T-helper 17 cell (primary cell): ENCODE data around the gene ELOVL5. TPM values are rescaled to one million over a fixed set of nuclear protein-coding genes. Genes with fewer than 3 reads are reported as not detected.

Experiments used
- ATAC-seq: fragments of 150-1000 bp; cut with Tn5 transposase; 2 replicates; pipeline ENCODE4 v1.10.0; 2021; ENCODE audit warnings: mild to moderate bottlenecking, moderate library complexity
- DNase-seq, 3 donors: peaks; one replicate each; pipeline versions ENCODE4 v3.0.0 to v3.0.0-alpha.2; 2020 to 2021
- H3K9me3 ChIP-seq: one replicate; pipeline ENCODE4 v1.7.0; 2013; ENCODE audit warnings: low read length, mild to moderate bottlenecking; ENCODE audit not compliant: control insufficient read depth, poor library complexity, severe bottlenecking
- H3K27ac Mint-ChIP-seq: one replicate; pipeline ENCODE4 v1.8.0; 2022; ENCODE audit warnings: mild to moderate bottlenecking, moderate library complexity, mixed read lengths
- H3K27me3 Mint-ChIP-seq: one replicate; pipeline ENCODE4 v1.8.0; 2022; ENCODE audit warnings: mixed read lengths
- H3K36me3 Mint-ChIP-seq: one replicate; pipeline ENCODE4 v1.8.0; 2022; ENCODE audit warnings: low read depth, mixed read lengths
- H3K4me1 Mint-ChIP-seq: one replicate; pipeline ENCODE4 v1.8.0; 2022; ENCODE audit warnings: mild to moderate bottlenecking, mixed read lengths
- H3K4me3 Mint-ChIP-seq: one replicate; pipeline ENCODE4 v1.8.0; 2022; ENCODE audit warnings: mild to moderate bottlenecking, moderate library complexity, mixed read lengths
- total RNA-seq, 4 donors: library from RNA in 2 of 4; stranded (reverse) in 2 of 4; gene quantifications; one replicate each; pipeline ENCODE4 v1.2.3 and lab custom pipeline; 2022 to 2026

Gene ELOVL5
- total RNA-seq, 2 donors from 2014 or later: 121 to 147 TPM

DNA sequence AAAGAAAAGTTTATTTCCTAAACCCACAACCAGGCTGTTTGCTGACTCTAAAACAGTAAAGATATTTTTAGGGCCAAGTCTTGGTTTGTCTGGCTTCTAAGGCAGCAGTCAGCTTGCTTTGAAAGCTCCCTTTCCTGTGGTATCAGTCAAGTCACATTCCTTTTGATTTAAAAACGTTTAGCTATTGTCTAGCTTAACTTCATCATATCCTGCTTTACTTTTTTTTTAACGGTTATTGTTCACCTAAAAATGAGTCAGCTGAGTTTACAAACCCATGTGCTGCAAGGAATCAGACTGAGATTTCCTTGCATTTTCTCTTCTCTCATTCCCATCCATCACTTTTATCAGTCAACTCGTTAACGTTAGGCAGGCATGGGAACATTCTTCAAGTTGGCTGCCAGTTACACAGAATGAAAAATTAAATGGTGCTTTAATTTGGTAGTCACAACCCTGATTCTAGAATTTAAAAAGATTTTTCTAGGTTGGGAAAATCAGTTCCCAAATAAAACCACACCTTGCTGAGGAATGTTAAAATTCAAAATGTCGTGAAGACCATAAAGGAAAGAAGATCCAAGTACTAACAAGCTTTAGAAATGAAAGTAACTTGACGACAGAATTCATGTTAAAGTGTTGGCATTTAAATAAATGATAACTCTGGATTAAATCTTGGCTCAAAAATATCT is 45.9 kb downstream of the ELOVL5 start:
- H3K9me3 ChIP-seq: no peaks in the 10 kb centered on the region
- Mint-ChIP-seq H3K36me3 (peaks cover 3% of the 10 kb centered on the region), H3K4me1 (peaks cover 70% of the 10 kb centered on the region), H3K4me3 (peak overlapping the region; percentile 89), H3K27ac (peak overlapping the region; percentile 97), H3K27me3 (no peaks in the 10 kb centered on the region)
- ATAC-seq: peak; percentile 64
- no peak for DNase-seq

DNA sequence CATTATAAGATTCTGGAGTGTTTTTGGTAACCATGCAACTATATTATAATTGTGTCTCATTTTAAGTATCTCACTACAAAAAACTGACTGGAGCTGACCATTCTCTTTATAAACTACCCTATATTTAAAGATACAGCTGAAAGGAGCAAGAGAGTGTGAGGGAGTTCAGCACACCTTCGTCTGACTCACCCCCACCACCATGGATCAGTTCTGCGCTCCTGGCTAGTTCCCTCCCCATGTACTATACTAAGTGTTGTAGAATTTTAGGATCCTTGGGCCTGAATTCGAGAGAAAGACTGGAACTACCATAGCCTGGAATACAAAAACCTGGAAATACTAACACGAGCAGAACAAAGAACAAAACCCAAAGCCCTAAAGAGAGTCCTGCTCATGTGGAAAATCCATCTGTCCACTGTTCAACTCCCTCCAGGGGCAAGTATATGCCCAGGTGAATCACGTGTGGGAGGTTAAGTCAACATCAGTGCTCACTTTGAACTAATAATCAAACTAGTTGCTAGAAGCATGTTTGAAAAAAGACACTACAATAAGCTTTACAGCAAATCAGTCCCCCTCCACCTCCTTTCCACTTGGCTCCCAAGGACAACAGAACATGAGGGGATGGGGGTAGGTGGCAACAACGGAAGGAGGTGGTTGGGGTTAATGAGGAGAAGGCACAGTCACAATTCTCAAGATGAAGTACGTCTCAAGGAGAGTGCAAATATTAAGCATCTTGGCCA is 46.8 kb downstream of the ELOVL5 start:
- H3K4me1 Mint-ChIP-seq: peaks cover 72% of the 10 kb centered on the region
- peak overlapping the region; percentile 87 for H3K4me3 Mint-ChIP-seq
- ATAC-seq (peak; percentile 2), DNase-seq (no peak)
- no peaks in the 10 kb centered on the region for H3K9me3 ChIP-seq
- peaks cover 3% of the 10 kb centered on the region for H3K36me3 Mint-ChIP-seq
- peak overlapping the region; percentile 97 for H3K27ac Mint-ChIP-seq
- no peaks in the 10 kb centered on the region for H3K27me3 Mint-ChIP-seq

DNA sequence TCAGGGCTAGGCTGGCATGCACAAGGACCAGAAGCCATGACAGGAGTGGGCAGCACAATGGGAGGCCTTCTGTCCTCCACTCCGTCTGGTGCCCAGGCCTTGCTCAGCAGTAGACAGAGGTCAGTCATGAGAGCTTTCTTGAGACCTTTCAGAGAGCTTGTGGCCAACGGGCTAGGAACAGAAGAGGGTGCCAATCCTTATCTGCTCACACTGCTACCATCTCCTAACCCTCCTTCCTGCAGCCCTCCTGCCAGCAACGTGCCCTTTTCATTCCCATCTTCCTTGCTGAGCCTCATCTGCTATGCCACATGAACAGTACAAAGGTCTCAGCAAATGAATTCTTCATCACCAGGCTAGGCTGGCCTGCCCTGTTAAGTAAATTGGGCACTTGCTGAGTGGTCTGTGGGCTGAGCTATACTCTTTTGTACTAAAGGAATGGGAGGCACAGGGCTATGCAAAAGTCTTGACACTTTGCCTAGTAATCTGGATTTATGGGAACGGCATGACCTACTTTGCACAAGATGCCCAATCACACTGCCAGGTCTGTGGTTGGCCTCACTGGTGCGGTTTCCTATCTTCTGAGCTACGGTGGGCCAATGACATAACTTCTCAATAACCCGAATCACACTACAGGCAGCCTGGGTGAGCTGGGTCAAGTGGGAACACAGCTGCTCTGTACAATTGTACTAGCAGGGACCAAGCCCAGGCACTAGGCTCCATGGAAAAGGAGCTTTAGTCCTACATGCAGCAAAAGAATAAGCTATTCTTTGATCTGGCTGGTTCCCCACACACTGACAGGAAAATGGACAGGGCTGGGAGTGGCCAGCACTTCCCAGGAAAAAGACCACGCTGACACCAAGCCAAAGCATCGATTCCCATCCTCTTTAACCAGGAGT is 47.8 kb downstream of the ELOVL5 start:
- Mint-ChIP-seq H3K36me3 (peaks cover 3% of the 10 kb centered on the region), H3K27ac (peak overlapping the region; percentile 97), H3K4me1 (peaks cover 72% of the 10 kb centered on the region), H3K4me3 (peak overlapping the region; percentile 87), H3K27me3 (no peaks in the 10 kb centered on the region)
- peak; percentile 64 for ATAC-seq
- DNase-seq: peak; percentile 36 to 54 (median 39)
- no peaks in the 10 kb centered on the region for H3K9me3 ChIP-seq

DNA sequence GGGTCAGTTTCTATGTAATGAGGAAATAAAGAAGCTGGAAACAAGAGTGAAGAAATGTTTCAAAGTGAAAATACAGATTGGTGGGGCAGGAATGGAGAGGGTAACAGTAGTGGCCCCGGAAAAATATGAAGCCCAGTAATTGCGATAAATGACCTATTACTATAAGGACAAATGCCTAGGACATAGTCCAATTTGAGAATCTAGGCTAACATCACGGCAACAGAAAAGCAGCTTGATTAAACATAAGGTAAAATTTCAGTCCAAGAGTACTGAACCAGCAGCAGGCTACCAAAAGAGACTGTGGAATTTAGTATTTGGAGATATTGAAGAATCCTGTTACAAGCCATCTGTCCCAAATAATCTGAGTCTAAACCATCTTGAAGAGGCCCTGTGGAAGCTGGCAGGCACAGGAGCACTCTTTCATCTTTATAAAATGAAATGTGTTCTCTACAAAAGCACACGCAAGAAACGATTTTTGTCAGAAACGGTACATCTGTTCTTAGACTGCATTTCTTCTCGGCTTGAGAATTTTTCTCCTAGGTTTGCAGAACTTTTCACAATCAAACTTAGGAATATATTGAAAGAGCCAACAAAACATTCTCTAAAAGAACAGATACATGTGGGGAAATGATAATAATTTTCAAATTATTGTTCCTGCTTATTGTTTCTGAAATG is 49.3 kb downstream of the ELOVL5 start:
- H3K4me3 Mint-ChIP-seq: peak overlapping the region; percentile 87
- peak overlapping the region; percentile 97 for H3K27ac Mint-ChIP-seq
- no peaks in the 10 kb centered on the region for H3K27me3 Mint-ChIP-seq

DNA sequence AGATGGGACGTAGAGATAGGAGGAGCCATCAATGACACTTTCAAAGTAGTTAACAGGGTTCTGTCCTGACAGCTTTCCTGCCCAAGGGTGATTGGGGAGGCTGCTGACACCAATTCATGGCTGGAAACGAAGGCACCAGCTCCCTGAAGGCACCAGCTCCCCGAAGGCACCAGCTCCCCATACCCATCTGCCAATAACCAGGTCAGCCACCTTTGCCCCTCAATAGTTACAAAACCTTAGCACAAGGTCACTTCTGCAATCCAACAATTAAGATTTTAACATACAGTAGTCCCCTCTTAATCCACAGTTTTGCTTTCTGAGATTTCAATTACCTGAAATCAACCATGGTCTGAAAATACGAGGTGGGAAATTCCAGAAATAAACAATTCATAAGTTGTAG is 51.7 kb downstream of the ELOVL5 start:
- peak overlapping the region; percentile 72 for H3K4me3 Mint-ChIP-seq
- no peak for DNase-seq
- ATAC-seq: no peak
- H3K27me3 Mint-ChIP-seq: no peaks in the 10 kb centered on the region
- no peaks in the 10 kb centered on the region for H3K9me3 ChIP-seq
- peak overlapping the region; percentile 97 for H3K27ac Mint-ChIP-seq
- H3K36me3 Mint-ChIP-seq: peaks cover 12% of the 10 kb centered on the region
- peaks cover 76% of the 10 kb centered on the region for H3K4me1 Mint-ChIP-seq

More for the DNA sequence above, 49.3 kb downstream of the ELOVL5 start:
- DNase-seq (no peak), ATAC-seq (no peak)
- peaks cover 81% of the 10 kb centered on the region for H3K4me1 Mint-ChIP-seq
- no peaks in the 10 kb centered on the region for H3K9me3 ChIP-seq
- peaks cover 3% of the 10 kb centered on the region for H3K36me3 Mint-ChIP-seq

DNA sequence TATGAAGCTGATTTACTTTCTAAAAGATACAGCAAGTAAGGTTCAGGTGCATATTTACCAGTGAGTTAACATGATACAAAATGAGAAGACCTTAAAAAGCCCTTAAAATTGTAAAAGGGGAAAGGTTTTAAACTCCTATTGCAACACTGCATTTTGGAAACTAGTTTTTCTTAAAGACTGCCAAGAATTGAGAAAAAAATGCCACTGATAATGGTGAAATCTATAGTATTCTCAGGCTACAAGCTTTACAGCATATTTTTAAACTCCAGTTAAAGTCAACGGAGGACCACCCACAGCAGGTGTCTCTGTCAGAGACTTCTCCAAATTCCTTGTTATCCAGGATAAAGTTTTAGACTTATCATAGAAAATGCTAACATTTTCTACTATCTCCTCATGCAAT is 53.6 kb downstream of the ELOVL5 start:
- H3K36me3 Mint-ChIP-seq: peaks cover 11% of the 10 kb centered on the region
- H3K4me3 Mint-ChIP-seq: peak overlapping the region; percentile 39
- H3K9me3 ChIP-seq: no peaks in the 10 kb centered on the region
- H3K27ac Mint-ChIP-seq: peak overlapping the region; percentile 97
- no peak for DNase-seq
- no peaks in the 10 kb centered on the region for H3K27me3 Mint-ChIP-seq
- no peak for ATAC-seq
- peaks cover 74% of the 10 kb centered on the region for H3K4me1 Mint-ChIP-seq

DNA sequence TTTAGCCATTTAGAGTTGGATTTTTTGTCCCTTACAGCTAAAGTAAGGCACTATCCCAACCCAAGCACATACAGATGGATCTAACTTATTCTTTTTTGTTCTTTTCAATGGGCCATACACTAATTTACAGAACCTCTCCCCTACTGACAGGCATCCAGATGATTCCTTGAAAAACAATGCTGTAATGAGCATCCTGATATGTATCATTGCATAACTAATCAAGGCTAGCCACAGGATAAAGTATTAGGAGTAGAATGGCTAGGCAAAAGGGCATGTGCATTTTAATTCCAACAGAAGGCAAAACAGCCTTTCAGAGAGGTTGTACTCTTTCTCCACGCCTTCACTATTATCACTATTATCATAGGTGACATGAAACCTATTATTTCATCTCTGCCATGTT is 54.1 kb downstream of the ELOVL5 start:
- DNase-seq (no peak), ATAC-seq (no peak)
- Mint-ChIP-seq H3K4me3 (peak overlapping the region; percentile 39), H3K27ac (peak overlapping the region; percentile 97), H3K36me3 (peaks cover 9% of the 10 kb centered on the region), H3K27me3 (no peaks in the 10 kb centered on the region), H3K4me1 (peaks cover 71% of the 10 kb centered on the region)
- no peaks in the 10 kb centered on the region for H3K9me3 ChIP-seq

DNA sequence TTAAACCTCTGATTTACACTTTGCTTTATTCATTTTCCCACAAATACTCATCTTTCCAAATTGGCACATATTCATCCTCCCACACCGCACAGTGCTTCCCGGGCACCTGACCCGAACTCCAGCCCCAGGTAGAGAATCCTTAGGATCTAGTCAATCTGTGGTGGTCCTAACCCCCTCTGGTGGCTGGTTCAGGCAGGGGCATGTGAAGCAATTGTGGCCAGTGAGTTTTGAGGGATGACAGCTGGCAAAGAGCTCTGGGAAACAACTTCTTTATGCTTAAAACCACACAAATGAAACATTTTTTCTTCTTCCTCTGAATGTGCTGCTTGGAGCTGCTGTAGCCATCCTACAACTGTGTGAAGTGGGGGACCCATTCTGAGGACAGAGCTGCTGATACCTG is 54.7 kb downstream of the ELOVL5 start:
- DNase-seq: no peak

DNA sequence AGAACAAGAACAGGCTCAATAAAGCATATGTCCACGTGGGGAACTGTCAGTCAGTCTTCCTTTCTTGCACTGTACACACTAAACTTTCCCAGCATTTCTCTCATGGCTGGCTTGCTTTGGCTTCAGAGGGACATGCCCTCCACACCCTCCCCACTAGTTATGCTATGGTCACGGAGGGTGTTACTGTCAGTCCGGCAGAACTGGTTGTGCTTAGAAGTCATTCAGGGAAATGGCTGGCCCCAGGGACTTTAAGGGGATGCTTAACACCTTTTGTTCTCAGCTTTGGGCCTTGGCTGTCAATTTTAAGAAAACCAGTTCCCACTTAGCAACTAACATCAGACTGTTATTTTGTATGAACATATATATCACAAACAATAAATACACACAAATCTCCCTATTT is 55.1 kb downstream of the ELOVL5 start:
- no peaks in the 10 kb centered on the region for H3K9me3 ChIP-seq
- DNase-seq (no peak), ATAC-seq (no peak)
- Mint-ChIP-seq H3K4me3 (peak overlapping the region; percentile 73), H3K36me3 (peaks cover 9% of the 10 kb centered on the region), H3K27me3 (no peaks in the 10 kb centered on the region), H3K4me1 (peaks cover 69% of the 10 kb centered on the region), H3K27ac (peak overlapping the region; percentile 97)

More for the DNA sequence above, 54.7 kb downstream of the ELOVL5 start:
- ATAC-seq: no peak
- Mint-ChIP-seq H3K36me3 (peaks cover 9% of the 10 kb centered on the region), H3K4me1 (peaks cover 72% of the 10 kb centered on the region), H3K27ac (peak overlapping the region; percentile 97), H3K4me3 (peak overlapping the region; percentile 73), H3K27me3 (no peaks in the 10 kb centered on the region)
- no peaks in the 10 kb centered on the region for H3K9me3 ChIP-seq

DNA sequence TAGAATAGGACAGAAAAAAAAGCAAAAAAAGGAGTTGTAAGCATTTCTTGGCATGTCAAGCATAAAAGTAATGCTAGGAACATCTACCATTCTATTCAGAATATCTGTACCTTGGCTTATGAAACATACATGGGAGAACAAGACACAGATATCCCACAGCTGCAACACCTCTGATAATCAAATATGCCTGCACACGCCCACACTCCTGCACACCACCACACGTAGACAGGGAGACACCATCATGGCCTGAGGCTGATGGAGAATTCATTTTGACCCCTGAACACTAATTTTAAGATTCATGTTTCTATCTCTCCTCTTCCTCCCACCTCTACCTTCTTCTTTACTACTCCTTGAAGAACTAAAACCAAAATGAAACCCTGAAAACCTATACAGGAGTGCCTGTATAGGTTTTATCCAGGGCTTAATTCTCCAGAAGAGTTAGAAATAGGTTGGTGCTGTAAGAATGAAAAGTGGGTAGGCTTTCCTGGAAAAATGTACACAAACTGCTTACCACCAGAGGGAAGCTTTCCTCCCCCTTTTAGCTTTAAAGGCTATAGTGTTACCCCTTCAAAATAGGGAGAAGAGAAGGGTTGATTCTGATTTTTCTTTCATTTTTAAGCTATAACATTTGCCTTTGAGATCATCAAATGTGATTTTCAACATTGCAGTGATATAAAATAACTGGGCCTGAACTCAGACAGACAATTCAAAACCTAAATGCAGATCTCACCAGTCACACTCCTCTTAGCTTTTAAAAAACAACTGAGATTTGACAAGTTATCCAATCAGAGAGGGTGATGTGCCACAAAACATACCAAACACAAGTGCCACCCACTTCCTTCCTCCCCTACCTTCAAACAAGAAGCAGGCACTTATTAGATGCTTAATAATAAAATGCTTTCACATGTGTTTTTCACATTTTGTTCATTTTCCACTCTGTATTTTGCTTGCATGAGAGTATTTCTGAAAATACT is 57.9 kb downstream of the ELOVL5 start:
- H3K9me3 ChIP-seq: no peaks in the 10 kb centered on the region
- H3K4me1 Mint-ChIP-seq: peaks cover 62% of the 10 kb centered on the region
- peak overlapping the region; percentile 74 for H3K4me3 Mint-ChIP-seq
- no peak for DNase-seq
- peaks cover 13% of the 10 kb centered on the region for H3K36me3 Mint-ChIP-seq
- peak overlapping the region; percentile 97 for H3K27ac Mint-ChIP-seq
- peak; percentile 85 for ATAC-seq
- H3K27me3 Mint-ChIP-seq: no peaks in the 10 kb centered on the region

DNA sequence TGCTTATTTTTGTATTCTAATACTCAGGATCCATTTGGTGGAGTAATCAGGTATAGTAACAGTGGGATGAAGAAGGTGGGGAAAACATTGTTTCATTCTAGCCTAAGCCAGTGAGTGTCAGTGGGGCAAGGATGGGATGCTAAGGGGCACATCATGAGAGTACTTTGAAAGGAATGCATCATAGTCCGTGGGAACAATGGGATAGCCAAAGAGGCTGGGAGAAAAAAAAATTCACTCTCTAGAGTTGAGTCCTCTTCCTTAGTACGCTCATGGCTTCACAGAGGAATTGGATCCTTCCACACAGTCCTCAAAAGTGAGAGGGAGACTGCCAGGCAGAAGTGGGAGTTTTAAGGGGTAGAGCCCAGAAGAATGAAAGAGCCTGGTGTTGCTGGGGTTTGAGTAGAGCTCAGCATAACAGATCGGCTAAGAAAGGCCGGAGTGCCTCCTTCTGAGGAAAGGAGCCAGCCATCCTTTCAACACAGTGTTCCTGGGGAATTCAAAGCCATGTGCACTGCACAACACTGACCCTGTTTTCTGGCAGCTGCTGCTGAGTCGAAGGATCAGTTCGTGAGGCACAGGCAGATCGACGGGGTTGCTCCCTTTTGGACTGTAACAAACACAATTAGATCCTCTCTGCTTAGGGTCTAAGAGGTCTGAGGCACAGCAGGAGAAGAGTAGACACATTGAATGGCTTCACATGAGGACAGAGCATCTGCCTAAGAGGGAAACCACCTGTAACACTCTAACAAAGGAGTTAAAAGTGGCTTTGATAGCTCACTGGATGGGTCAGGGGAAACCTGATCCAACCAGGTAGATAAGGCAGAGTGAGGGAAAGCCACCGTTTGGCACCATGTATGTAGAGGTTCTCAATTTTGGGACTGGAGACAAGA is 61.2 kb downstream of the ELOVL5 start:
- Mint-ChIP-seq H3K4me3 (peak overlapping the region; percentile 25), H3K27me3 (no peaks in the 10 kb centered on the region), H3K4me1 (peaks cover 61% of the 10 kb centered on the region), H3K36me3 (peaks cover 12% of the 10 kb centered on the region), H3K27ac (peak overlapping the region; percentile 97)
- DNase-seq (no peak), ATAC-seq (no peak)
- H3K9me3 ChIP-seq: no peaks in the 10 kb centered on the region
